ENCODE results near the gene PABPC1L.

- no peak for TF ChIP-seq CTCF (IDR thresholded peaks at IDR 0.05)
- TF ChIP-seq POLR2A (IDR thresholded peaks at IDR 0.05): no peak
Measured at GRCh38 chr20:44976698-44977097, 66.8 kb downstream of the PABPC1L start.

All from body of pancreas (tissue), 4 donors.